Measurements from ENCODE around the gene PRPF6. TPM values are rescaled to one million over a fixed set of nuclear protein-coding genes. Genes with fewer than 3 reads are reported as not detected.

The PRPF6 gene
- total RNA-seq, 1 donor: 55.4 TPM

GRCh38 chr20:63961664-63962425 is 19.1 kb upstream of the PRPF6 start:
- H3K4me3 ChIP-seq (ENCODE audit: low read depth, low read length): no peak overlapping the region
- no peak for DNase-seq (ENCODE audit: low read depth)
- no peak for TF ChIP-seq CTCF (IDR thresholded peaks at IDR 0.05; ENCODE audit: insufficient read depth, low read length)

GRCh38 chr20:63962426-63963347 is 18.2 kb upstream of the PRPF6 start:
- H3K4me3 ChIP-seq (ENCODE audit: low read depth, low read length): no peak overlapping the region
- no peak for DNase-seq (ENCODE audit: low read depth)

GRCh38 chr20:63963348-63963741 is 17.6 kb upstream of the PRPF6 start:
- DNase-seq (ENCODE audit: low read depth): no peak
- H3K4me3 ChIP-seq (ENCODE audit: low read depth, low read length): no peak overlapping the region
- TF ChIP-seq CTCF (IDR thresholded peaks at IDR 0.05; ENCODE audit: insufficient read depth, low read length): no peak

More at GRCh38 chr20:63962426-63963347, 18.2 kb upstream of the PRPF6 start:
- no peak for TF ChIP-seq CTCF (IDR thresholded peaks at IDR 0.05; ENCODE audit: insufficient read depth, low read length)

GRCh38 chr20:63963784-63964301 is 17.1 kb upstream of the PRPF6 start:
- no peak for TF ChIP-seq CTCF (IDR thresholded peaks at IDR 0.05; ENCODE audit: insufficient read depth, low read length)
- DNase-seq (ENCODE audit: low read depth): no peak
- no peak overlapping the region for H3K4me3 ChIP-seq (ENCODE audit: low read depth, low read length)

- DNase-seq (ENCODE audit: low read depth): no peak
- no peak for TF ChIP-seq CTCF (IDR thresholded peaks at IDR 0.05; ENCODE audit: insufficient read depth, low read length)
- no peak overlapping the region for H3K4me3 ChIP-seq (ENCODE audit: low read depth, low read length)
These were observed 16.5 kb upstream of the PRPF6 start for GRCh38 chr20:63964412-63964811.

GRCh38 chr20:63966172-63966943 is 14.6 kb upstream of the PRPF6 start:
- DNase-seq (ENCODE audit: low read depth): no peak
- no peak overlapping the region for H3K4me3 ChIP-seq (ENCODE audit: low read depth, low read length)
- no peak for TF ChIP-seq CTCF (IDR thresholded peaks at IDR 0.05; ENCODE audit: insufficient read depth, low read length)
